Neural crest cell (in vitro differentiated cells): ENCODE results near the gene VPS50. TPM values are rescaled to one million over a fixed set of nuclear protein-coding genes. Genes with fewer than 3 reads are reported as not detected.

Experiments
- DNase-seq: peaks from one replicate; pipeline ENCODE4 v3.0.0; 2021; ENCODE audit warnings: low read depth, mixed read lengths, low spot score
- H3K27ac Mint-ChIP-seq: one replicate; pipeline ENCODE4 v1.8.0; 2021; ENCODE audit warnings: mild to moderate bottlenecking, mixed read lengths; ENCODE audit not compliant: unreplicated experiment
- H3K27me3 Mint-ChIP-seq: 2 replicates; pipeline ENCODE4 v1.8.0; 2021; ENCODE audit warnings: low read depth, mild to moderate bottlenecking, mixed read lengths
- H3K36me3 Mint-ChIP-seq: 2 replicates; pipeline ENCODE4 v1.8.0; 2021; ENCODE audit warnings: low read depth, mild to moderate bottlenecking, mixed read lengths
- H3K4me1 Mint-ChIP-seq: 2 replicates; pipeline ENCODE4 v1.8.0; 2021; ENCODE audit warnings: mixed read lengths
- H3K4me3 Mint-ChIP-seq: one replicate; pipeline ENCODE4 v1.8.0; 2021; ENCODE audit warnings: mild to moderate bottlenecking, mixed read lengths
- H3K9me3 Mint-ChIP-seq: 2 replicates; pipeline ENCODE4 v1.8.0; 2021; ENCODE audit warnings: mixed read lengths
- CTCF ChIP-seq: fragments of 200-600 bp; sonication (generic); conservative IDR thresholded peaks from 2 replicates; pipeline ENCODE4 v1.5.0; 2021; ENCODE audit warnings: antibody characterized with exemption, mild to moderate bottlenecking
- long read RNA-seq: library from polyadenylated mRNA; unstranded; transcript quantifications from one replicate; pipeline ENCODE4 v2.0.0, GENCODE V29; 2020
- total RNA-seq: library from RNA; stranded (reverse); gene quantifications from 2 replicates; pipeline ENCODE4 v1.2.1, GENCODE V29; 2021

VPS50 gene, protein sequence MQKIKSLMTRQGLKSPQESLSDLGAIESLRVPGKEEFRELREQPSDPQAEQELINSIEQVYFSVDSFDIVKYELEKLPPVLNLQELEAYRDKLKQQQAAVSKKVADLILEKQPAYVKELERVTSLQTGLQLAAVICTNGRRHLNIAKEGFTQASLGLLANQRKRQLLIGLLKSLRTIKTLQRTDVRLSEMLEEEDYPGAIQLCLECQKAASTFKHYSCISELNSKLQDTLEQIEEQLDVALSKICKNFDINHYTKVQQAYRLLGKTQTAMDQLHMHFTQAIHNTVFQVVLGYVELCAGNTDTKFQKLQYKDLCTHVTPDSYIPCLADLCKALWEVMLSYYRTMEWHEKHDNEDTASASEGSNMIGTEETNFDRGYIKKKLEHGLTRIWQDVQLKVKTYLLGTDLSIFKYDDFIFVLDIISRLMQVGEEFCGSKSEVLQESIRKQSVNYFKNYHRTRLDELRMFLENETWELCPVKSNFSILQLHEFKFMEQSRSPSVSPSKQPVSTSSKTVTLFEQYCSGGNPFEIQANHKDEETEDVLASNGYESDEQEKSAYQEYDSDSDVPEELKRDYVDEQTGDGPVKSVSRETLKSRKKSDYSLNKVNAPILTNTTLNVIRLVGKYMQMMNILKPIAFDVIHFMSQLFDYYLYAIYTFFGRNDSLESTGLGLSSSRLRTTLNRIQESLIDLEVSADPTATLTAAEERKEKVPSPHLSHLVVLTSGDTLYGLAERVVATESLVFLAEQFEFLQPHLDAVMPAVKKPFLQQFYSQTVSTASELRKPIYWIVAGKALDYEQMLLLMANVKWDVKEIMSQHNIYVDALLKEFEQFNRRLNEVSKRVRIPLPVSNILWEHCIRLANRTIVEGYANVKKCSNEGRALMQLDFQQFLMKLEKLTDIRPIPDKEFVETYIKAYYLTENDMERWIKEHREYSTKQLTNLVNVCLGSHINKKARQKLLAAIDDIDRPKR
- 16.0 and 18.3 TPM in 2 replicates for total RNA-seq
- long read RNA-seq, transcript VPS50-202 (28 exons, 3,613 nt), result major isoform, 31 of 54 reads
- long read RNA-seq, partial matches to known transcripts, result 12 of 54 reads
- long read RNA-seq, other reads (novel, unspliced or antisense), result 11 of 54 reads

- H3K4me1 Mint-ChIP-seq, result peaks cover 7% of the 10 kb centered on the region
- H3K27me3 Mint-ChIP-seq, result peaks cover 41% of the 10 kb centered on the region
- TF ChIP-seq CTCF, result no peak
- H3K27ac Mint-ChIP-seq, result peak within 1 kb of the TSS; percentile 83
- H3K4me3 Mint-ChIP-seq, result peak within 1 kb of the TSS; percentile 93
- H3K36me3 Mint-ChIP-seq, result no peaks in the 10 kb centered on the region
- H3K9me3 Mint-ChIP-seq, result no peaks in the 10 kb centered on the region
- peak; percentile 73 for DNase-seq
Measured at GRCh38 chr7:93231799-93232672, at the start of gene VPS50. VPS50 (plus strand) TSS chr7:93232366; CDS start chr7:93232468, 102 bp downstream.

DNA sequence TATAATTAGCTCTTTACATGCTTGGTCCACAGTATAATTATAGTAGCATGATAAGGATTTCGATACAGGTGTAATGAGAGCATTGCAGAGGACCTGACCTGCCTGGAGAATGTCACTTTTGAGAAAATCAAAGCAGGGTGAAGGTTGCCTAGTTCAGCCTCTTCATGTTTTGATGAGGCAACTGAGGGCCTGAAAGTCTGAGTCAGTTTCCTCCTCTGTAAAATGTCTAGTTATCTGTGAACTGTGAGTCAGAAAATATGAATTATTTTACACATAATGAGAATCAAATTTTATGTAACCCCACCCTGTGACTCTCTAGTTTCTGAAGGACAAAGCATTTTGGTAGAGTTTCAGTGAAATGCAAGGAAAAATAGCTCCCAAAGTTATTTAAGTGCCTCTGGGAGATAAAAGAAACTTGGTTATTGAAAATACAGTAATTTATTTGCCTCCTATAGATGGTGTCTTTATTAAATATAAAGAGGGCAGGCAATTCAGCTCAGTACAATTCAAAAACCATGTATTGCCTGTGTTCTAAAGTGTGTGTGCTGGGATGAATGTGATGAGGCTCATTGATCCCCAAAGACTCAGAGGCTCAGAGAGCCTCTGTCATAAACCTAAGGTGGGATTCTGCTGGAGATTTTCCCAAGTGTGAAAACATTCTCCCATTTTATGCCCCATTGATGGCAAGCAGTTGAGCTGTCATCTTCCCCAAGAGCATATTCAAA is 46.7 kb upstream of the VPS50 start:
- no peak for TF ChIP-seq CTCF
- no peak for DNase-seq
- Mint-ChIP-seq H3K4me3 (no peak overlapping the region), H3K36me3 (no peaks in the 10 kb centered on the region), H3K27ac (no peak overlapping the region), H3K27me3 (peaks cover 88% of the 10 kb centered on the region), H3K4me1 (no peaks in the 10 kb centered on the region), H3K9me3 (no peaks in the 10 kb centered on the region)

DNA sequence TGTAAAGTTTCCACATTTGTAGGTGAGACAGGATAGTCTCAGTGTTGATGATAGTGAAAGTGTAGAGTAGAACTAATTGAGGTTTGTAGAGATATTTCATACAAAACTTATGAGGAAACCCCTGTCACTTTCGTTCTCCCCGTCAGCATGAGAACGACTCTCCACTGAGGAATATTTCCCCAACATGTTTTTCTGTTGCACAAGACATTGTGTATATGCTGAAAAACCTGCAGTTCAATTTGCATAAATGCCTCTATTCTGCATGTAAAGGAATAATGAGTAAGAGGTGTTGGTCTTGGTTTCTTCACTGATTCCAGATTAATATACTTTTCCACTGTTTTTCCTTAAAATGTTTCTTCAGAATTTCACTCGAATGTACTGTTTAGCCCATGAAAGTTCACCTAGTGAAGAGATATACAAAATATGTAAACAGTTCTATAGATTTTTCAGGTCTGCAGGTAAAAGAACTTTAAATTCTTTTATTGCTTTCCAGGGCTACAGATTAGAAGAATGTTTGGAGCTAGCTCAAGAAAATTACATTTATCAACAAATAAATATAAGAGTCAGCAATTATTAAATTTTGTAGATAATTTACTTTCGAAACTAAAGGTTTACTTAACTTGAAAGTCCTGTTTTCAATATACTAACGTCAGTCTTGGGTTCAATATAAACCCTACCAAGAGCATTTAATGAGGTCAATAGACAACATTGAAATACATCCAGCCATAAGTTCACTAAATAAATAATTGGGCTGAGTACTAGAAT is 43.1 kb upstream of the VPS50 start:
- Mint-ChIP-seq H3K27me3 (peaks cover 90% of the 10 kb centered on the region), H3K9me3 (no peaks in the 10 kb centered on the region), H3K4me1 (no peaks in the 10 kb centered on the region), H3K4me3 (no peak overlapping the region), H3K36me3 (no peaks in the 10 kb centered on the region), H3K27ac (no peak overlapping the region)
- no peak for TF ChIP-seq CTCF
- DNase-seq, result no peak

- peaks cover 94% of the 10 kb centered on the region for H3K27me3 Mint-ChIP-seq
- no peak for DNase-seq
- no peaks in the 10 kb centered on the region for H3K36me3 Mint-ChIP-seq
- H3K4me1 Mint-ChIP-seq, result no peaks in the 10 kb centered on the region
- no peak overlapping the region for H3K27ac Mint-ChIP-seq
- H3K9me3 Mint-ChIP-seq, result no peaks in the 10 kb centered on the region
- H3K4me3 Mint-ChIP-seq, result no peak overlapping the region
- no peak for TF ChIP-seq CTCF
Measured at GRCh38 chr7:93194386-93194785, 37.8 kb upstream of the VPS50 start.
